HepG2 (cell line): ENCODE results near the gene KLC4. TPM values are rescaled to one million over a fixed set of nuclear protein-coding genes. Genes with fewer than 3 reads are reported as not detected.

Experiments
- ARID3A ChIP-seq: IDR thresholded peaks from 2 replicates; pipeline ENCODE4 v1.6.1; 2012; ENCODE audit warnings: low read depth, low read length, improper control_type of control experiment
- CREM ChIP-seq, 2 experiments: sonication (generic) in 1 of 2; formaldehyde crosslinking in 1 of 2; IDR thresholded peaks; 2 replicates each; pipeline versions ENCODE4 v1.4.0 to v1.6.1; 2016 to 2020; ENCODE audit warnings: antibody characterized with exemption in 1 of 2, mild to moderate bottlenecking in 1 of 2, missing genetic modification reagents in 1 of 2
- EHMT2 ChIP-seq: fragments of 200-600 bp; sonication (generic); IDR thresholded peaks from 2 replicates; pipeline ENCODE4 v1.7.0; 2017; ENCODE audit warnings: antibody characterized with exemption, low read depth, low read length, borderline replicate concordance
- HMGXB3 ChIP-seq: sonication (generic); formaldehyde crosslinking; IDR thresholded peaks from 2 replicates; pipeline ENCODE4 v1.4.0; 2020; ENCODE audit warnings: missing genetic modification reagents, borderline replicate concordance
- KAT2B ChIP-seq: fragments of 150-350 bp; IDR thresholded peaks from 2 replicates; pipeline ENCODE4 v1.6.1; 2014; ENCODE audit warnings: low read depth, low read length, borderline replicate concordance
- KIAA2018 ChIP-seq: sonication (generic); formaldehyde crosslinking; IDR thresholded peaks from 2 replicates; pipeline ENCODE4 v1.5.0; 2020; ENCODE audit warnings: mild to moderate bottlenecking, missing genetic modification reagents, borderline replicate concordance
- RFXAP ChIP-seq: sonication (generic); formaldehyde crosslinking; IDR thresholded peaks from 2 replicates; pipeline ENCODE4 v1.4.0; 2020; ENCODE audit warnings: missing genetic modification reagents, borderline replicate concordance
- SKI ChIP-seq: fragments of 450-650 bp; IDR thresholded peaks from one replicate; pipeline ENCODE4 v1.6.1; 2018; ENCODE audit warnings: mild to moderate bottlenecking; ENCODE audit not compliant: partially characterized antibody
- TMF1 ChIP-seq: sonication (generic); formaldehyde crosslinking; IDR thresholded peaks from 2 replicates; pipeline ENCODE4 v1.8.1; 2022; ENCODE audit warnings: low read depth, missing genetic modification reagents
- ZNF615 ChIP-seq: sonication (generic); formaldehyde crosslinking; IDR thresholded peaks from 2 replicates; pipeline ENCODE4 v1.5.0; 2020; ENCODE audit warnings: mild to moderate bottlenecking, missing genetic modification reagents, borderline replicate concordance
- ZNF749 ChIP-seq: sonication (generic); formaldehyde crosslinking; IDR thresholded peaks from 2 replicates; pipeline ENCODE4 v1.8.0; 2022; ENCODE audit warnings: mild to moderate bottlenecking, missing genetic modification reagents, moderate library complexity, borderline replicate concordance
- ZNF768 ChIP-seq: sonication (generic); formaldehyde crosslinking; IDR thresholded peaks from 2 replicates; pipeline ENCODE4 v1.4.0; 2020; ENCODE audit warnings: missing genetic modification reagents
- ZNF775 ChIP-seq: sonication (generic); formaldehyde crosslinking; IDR thresholded peaks from 2 replicates; pipeline ENCODE4 v1.4.0; 2020; ENCODE audit warnings: missing genetic modification reagents, mild to moderate bottlenecking, moderate library complexity, borderline replicate concordance
- polyA plus RNA-seq, 8 experiments: library from polyadenylated mRNA; depleted of rRNA in 3 of 8; stranded (reverse) in 7 of 8; unstranded in 1 of 8; fragments of >200 nt; fragmentation: Illumina TruSeq in 4 of 8; extraction: Trizol in 4 of 8; gene quantifications; 2 replicates each; pipeline versions ENCODE4 v1.2.1 to v1.2.3, GENCODE V29; 2011 to 2016; ENCODE audit warnings: low read depth in 4 of 8, missing spikeins in 1 of 8, mixed read lengths in 1 of 8; ENCODE audit not compliant: insufficient read depth in 1 of 8
- total RNA-seq, 5 experiments: library from RNA; depleted of rRNA; stranded (reverse); fragments of >200 nt; fragmentation: Illumina TruSeq; extraction: Trizol; gene quantifications; 2 replicates each; pipeline ENCODE4 v1.2.3, GENCODE V29; 2016; ENCODE audit warnings: low read depth in 1 of 5

KLC4 gene
- total and polyA plus RNA-seq, 2 of the 13 experiments (the other 11 are each of a cell fraction or from before 2014, with no cell fraction given): 45.4 to 70.4 TPM

- TF ChIP-seq KIAA2018 (CRISPR knock-in tag): no peak
- TF ChIP-seq HMGXB3 (CRISPR knock-in tag): peak; percentile 64; the same call in 1 of the 2 replicates
- no peak for TF ChIP-seq TMF1 (CRISPR knock-in tag)
- no peak; the same call in 1 of the 2 replicates for TF ChIP-seq ZNF749
- peak; percentile 92 for TF ChIP-seq CREM (IDR thresholded peaks at IDR 0.05)
- TF ChIP-seq CREM (CRISPR knock-in tag; IDR thresholded peaks at IDR 0.05): no peak
- peak; percentile 47 for TF ChIP-seq SKI
- peak; percentile 84; the same call in 1 of the 2 replicates for TF ChIP-seq ZNF615
- no peak; the same call in 1 of the 2 replicates for TF ChIP-seq ARID3A
- TF ChIP-seq RFXAP (CRISPR knock-in tag): peak; percentile 78; the same call in 1 of the 2 replicates
- no peak for TF ChIP-seq EHMT2
- TF ChIP-seq ZNF768 (CRISPR knock-in tag): peak; percentile 26; the same call in 1 of the 2 replicates
- no peak for TF ChIP-seq KAT2B
- TF ChIP-seq ZNF775: no peak
These were observed 30.6 kb downstream of the KLC4 start (continued) for GRCh38 chr6:43089874-43090558.
